ENCODE data around the gene USP34.

Gene USP34

GRCh38 chr2:61470965-61471904, at the start of gene USP34:
USP34 (minus strand) TSS chr2:61471087; CDS start chr2:61470692, 395 bp downstream.
- no peak for TF ChIP-seq CTCF (conservative IDR thresholded peaks at IDR 0.05; ENCODE audit: low read length)
- DNase-seq (ENCODE audit: low read depth) = peak; percentile 97
- peak within 1 kb of the TSS; percentile 89 for H3K4me3 ChIP-seq (ENCODE audit: low read length)

- no peak overlapping the region for H3K4me3 ChIP-seq (ENCODE audit: low read length)
- no peak for TF ChIP-seq CTCF (conservative IDR thresholded peaks at IDR 0.05; ENCODE audit: low read length)
- no peak for DNase-seq (ENCODE audit: low read depth)
Observed at GRCh38 chr2:61520261-61520660, 49.4 kb upstream of the USP34 start.

GRCh38 chr2:61512768-61513398, 42.0 kb upstream of the USP34 start:
- DNase-seq (ENCODE audit: low read depth) = no peak
- no peak for TF ChIP-seq CTCF (conservative IDR thresholded peaks at IDR 0.05; ENCODE audit: low read length)

GRCh38 chr2:61510674-61511671, 40.1 kb upstream of the USP34 start:
- H3K4me3 ChIP-seq (ENCODE audit: low read length) = no peak overlapping the region
- no peak for DNase-seq (ENCODE audit: low read depth)
- no peak for TF ChIP-seq CTCF (conservative IDR thresholded peaks at IDR 0.05; ENCODE audit: low read length)

More at GRCh38 chr2:61512768-61513398, 42.0 kb upstream of the USP34 start:
- H3K4me3 ChIP-seq (ENCODE audit: low read length) = no peak overlapping the region

GRCh38 chr2:61504949-61505348, 34.1 kb upstream of the USP34 start:
- no peak for DNase-seq (ENCODE audit: low read depth)
- H3K4me3 ChIP-seq (ENCODE audit: low read length) = no peak overlapping the region
- no peak for TF ChIP-seq CTCF (conservative IDR thresholded peaks at IDR 0.05; ENCODE audit: low read length)

GRCh38 chr2:61499060-61499459, 28.2 kb upstream of the USP34 start:
- no peak for DNase-seq (ENCODE audit: low read depth)
- no peak overlapping the region for H3K4me3 ChIP-seq (ENCODE audit: low read length)
- TF ChIP-seq CTCF (conservative IDR thresholded peaks at IDR 0.05; ENCODE audit: low read length) = no peak
